ENCODE measurements around the gene FRYL.

The FRYL gene

DNA sequence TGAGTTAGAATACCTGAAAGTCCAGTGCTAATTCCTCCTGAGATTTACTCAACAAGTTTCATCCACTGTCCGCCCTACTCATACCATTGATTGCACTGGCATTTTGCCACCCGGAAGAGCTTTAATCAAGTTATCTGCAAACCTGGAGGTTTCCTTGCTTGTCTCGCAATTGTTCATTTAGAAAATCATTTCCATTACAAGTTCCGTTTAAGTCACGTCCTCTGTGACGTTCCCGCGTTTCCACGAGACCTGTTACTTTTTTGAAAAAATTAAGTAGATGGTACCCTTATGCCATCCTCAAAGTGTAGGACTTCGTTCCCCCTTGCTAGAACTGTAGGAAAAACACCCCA lies 761 bp upstream of the FRYL start:
- Histone ChIP-seq H3K27me3 (replicated peaks; ENCODE audit: control insufficient read depth, insufficient read depth, low read length) (no peaks in the 10 kb centered on the region), H3K4me3 (replicated peaks; ENCODE audit: low read depth, low read length) (peak overlapping the region; percentile 90), H3K36me3 (ENCODE audit: control insufficient read depth, insufficient read depth, low read length) (no peaks in the 10 kb centered on the region)
- TF ChIP-seq, protein P1, sequence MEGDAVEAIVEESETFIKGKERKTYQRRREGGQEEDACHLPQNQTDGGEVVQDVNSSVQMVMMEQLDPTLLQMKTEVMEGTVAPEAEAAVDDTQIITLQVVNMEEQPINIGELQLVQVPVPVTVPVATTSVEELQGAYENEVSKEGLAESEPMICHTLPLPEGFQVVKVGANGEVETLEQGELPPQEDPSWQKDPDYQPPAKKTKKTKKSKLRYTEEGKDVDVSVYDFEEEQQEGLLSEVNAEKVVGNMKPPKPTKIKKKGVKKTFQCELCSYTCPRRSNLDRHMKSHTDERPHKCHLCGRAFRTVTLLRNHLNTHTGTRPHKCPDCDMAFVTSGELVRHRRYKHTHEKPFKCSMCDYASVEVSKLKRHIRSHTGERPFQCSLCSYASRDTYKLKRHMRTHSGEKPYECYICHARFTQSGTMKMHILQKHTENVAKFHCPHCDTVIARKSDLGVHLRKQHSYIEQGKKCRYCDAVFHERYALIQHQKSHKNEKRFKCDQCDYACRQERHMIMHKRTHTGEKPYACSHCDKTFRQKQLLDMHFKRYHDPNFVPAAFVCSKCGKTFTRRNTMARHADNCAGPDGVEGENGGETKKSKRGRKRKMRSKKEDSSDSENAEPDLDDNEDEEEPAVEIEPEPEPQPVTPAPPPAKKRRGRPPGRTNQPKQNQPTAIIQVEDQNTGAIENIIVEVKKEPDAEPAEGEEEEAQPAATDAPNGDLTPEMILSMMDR (IDR thresholded peaks at IDR 0.05; ENCODE audit: insufficient read depth, low read length, poor library complexity, severe bottlenecking) = no peak
- no peak for DNase-seq (ENCODE audit: extremely low read depth, insufficient read length)

DNA sequence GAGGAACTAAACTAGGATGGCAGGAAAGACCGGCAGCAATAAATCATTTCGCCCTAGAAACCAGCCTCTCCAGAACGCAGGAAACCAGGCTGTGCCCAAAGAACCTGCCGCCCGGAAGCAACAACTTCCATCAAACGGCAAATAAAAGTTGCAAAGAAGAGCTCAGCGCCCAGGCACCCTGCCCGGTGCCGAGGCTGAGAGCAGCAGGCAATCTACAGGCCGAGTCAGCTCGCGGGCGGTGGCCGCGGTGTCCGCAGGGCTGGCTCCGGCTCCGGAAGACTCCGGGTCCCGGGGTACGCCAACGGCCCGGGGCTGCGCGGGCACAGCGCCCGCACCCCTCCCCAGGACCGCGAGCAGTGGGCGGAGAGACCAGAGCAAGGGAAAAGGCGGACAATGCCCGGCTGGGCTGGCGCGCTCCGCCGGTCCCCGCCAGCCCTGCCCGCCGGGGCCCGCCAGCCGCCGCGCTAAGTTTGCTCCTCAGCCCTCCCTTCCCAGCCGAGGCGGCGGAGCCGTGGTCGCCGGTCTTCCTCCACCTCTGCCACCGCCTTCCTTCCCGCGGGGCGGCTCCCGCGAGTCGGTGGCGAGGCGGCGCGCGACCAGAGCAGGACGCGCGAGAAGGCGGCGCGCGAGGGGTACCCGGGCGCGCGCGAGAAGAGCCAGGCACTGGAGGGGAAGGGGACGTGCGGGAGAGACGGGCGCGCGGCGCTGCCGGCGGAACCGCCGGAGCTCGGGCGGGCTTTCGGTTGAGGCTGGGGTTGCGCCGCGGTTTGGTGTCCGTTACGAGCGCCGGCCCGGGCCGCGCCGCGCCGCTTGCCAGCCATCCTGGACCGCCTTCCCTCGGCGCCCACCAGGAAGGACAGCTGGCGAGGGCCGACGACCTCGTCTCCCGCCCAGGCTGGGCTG lies 733 bp downstream of the FRYL start:
- TF ChIP-seq, protein P1 (IDR thresholded peaks at IDR 0.05; ENCODE audit: insufficient read depth, low read length, poor library complexity, severe bottlenecking) = peak; percentile 22
- Histone ChIP-seq H3K27me3 (replicated peaks; ENCODE audit: control insufficient read depth, insufficient read depth, low read length) (no peaks in the 10 kb centered on the region), H3K36me3 (ENCODE audit: control insufficient read depth, insufficient read depth, low read length) (no peaks in the 10 kb centered on the region), H3K4me3 (replicated peaks; ENCODE audit: low read depth, low read length) (peak overlapping the region; percentile 90)
- peak; percentile 86 for DNase-seq (ENCODE audit: extremely low read depth, insufficient read length)

DNA sequence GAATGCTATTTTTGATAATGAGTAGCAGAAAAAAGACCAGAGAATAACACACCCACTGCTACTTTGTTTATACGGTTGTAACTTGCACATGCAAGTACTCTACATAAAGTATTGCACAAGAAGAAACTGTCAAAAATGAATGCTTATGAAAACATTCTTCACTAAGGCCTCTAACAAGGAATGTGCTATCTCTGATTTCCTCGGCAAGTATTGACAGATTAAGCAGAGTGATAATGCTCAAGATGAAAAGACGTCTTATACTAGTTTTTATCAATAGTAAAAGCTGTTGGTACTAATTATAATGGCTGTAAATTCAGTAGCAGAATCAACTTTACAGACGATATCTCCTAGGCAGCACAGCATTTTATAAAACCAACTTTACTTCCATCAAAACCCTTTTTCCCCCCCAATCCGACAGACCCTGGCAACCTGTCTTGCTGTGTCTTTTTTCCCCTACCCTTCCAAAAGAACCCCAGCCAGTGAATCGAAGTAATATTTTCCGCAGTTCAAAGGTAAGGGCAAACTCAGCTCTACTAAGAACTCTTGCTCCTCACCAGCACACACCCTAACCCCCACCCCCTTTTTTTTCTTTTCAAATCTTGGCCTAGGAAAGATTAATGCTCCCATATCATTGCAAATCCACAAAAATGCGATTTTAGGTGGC lies 1.5 kb downstream of the FRYL start:
- Histone ChIP-seq H3K4me3 (replicated peaks; ENCODE audit: low read depth, low read length) (peak overlapping the region; percentile 90), H3K36me3 (ENCODE audit: control insufficient read depth, insufficient read depth, low read length) (no peaks in the 10 kb centered on the region), H3K27me3 (replicated peaks; ENCODE audit: control insufficient read depth, insufficient read depth, low read length) (no peaks in the 10 kb centered on the region)
- TF ChIP-seq, protein P1 (IDR thresholded peaks at IDR 0.05; ENCODE audit: insufficient read depth, low read length, poor library complexity, severe bottlenecking) = no peak
- DNase-seq (ENCODE audit: extremely low read depth, insufficient read length) = no peak

DNA sequence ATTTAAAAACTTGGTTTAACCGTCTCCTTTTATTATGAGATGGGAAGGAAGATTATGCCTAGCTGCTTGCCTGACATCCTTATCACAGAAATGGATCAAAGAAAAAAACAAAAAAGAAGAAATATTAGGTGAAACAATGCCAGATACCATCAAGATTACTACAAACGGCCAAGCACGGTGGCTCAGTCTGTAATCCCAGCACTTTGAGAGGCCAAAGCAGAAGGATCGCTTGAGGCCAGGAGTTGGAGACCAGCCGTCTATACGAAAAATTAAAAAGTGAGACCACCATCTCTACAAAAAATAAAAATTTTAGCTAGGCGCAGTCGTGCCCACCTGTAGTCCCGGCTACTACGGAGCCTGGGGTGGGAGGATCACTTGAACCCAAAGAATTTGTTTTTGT lies 2.3 kb downstream of the FRYL start:
- no peaks in the 10 kb centered on the region for H3K27me3 ChIP-seq (replicated peaks; ENCODE audit: control insufficient read depth, insufficient read depth, low read length)
- no peaks in the 10 kb centered on the region for H3K36me3 ChIP-seq (ENCODE audit: control insufficient read depth, insufficient read depth, low read length)
- TF ChIP-seq, protein P1 (IDR thresholded peaks at IDR 0.05; ENCODE audit: insufficient read depth, low read length, poor library complexity, severe bottlenecking) = no peak
- DNase-seq (ENCODE audit: extremely low read depth, insufficient read length) = no peak
- H3K4me3 ChIP-seq (replicated peaks; ENCODE audit: low read depth, low read length) = peak overlapping the region; percentile 90

DNA sequence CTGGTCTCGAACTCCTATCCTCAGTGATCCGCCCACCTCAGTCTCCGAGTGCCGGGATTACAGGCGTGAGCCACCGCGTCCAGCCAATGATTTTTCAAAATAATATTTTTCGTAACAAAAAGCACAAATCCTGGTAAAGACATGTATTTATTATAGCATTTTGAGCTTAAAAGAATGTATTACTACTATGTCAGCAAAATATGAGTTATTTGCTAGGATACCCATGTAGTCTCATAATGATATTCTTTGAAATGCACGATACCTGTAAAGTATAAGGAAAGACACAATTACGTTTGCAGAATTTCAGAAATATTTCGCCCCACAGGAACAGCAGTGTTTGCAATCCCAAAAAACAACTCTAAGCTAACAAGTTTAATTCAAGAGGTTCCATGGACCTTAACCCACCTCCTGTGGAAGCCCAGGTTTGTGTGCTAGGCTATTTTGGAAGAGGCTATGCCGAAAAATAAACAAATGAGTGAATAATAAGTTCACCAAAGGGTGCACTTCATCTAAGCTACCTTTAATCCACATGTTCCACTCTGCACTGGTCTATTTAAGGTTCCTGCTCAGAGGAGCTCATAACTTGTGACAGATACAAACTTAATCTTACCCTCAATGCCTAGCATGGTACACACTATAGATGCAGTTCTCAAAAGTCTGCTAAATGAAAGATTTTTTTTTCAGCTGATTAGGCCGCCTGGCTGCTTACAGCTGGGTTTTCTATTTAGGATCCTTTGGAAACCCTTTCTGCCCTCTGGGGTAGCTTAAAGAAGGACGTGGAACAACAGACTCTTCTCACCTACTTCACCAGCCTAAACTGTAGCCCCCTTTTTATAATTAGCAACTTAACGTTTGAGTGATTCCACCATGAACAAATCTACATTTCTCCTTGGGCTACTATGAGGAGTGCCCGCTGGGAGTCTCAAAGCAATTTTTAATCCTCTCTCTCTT lies 5.0 kb downstream of the FRYL start:
- H3K4me3 ChIP-seq (replicated peaks; ENCODE audit: low read depth, low read length) = no peak overlapping the region
- H3K27me3 ChIP-seq (replicated peaks; ENCODE audit: control insufficient read depth, insufficient read depth, low read length) = no peaks in the 10 kb centered on the region
- TF ChIP-seq, protein P1 (IDR thresholded peaks at IDR 0.05; ENCODE audit: insufficient read depth, low read length, poor library complexity, severe bottlenecking) = no peak
- no peak for DNase-seq (ENCODE audit: extremely low read depth, insufficient read length)
- no peaks in the 10 kb centered on the region for H3K36me3 ChIP-seq (ENCODE audit: control insufficient read depth, insufficient read depth, low read length)

Data from GM06990 (cell line).